ENCODE results near the gene PLCB2. TPM values are rescaled to one million over a fixed set of nuclear protein-coding genes. Genes with fewer than 3 reads are reported as not detected.

The PLCB2 gene
- total RNA-seq, 3 donors from 2014 or later (not counting 1 experiment from before 2014, with no cell fraction given) = 345 to 440 (median 432) TPM

DNA sequence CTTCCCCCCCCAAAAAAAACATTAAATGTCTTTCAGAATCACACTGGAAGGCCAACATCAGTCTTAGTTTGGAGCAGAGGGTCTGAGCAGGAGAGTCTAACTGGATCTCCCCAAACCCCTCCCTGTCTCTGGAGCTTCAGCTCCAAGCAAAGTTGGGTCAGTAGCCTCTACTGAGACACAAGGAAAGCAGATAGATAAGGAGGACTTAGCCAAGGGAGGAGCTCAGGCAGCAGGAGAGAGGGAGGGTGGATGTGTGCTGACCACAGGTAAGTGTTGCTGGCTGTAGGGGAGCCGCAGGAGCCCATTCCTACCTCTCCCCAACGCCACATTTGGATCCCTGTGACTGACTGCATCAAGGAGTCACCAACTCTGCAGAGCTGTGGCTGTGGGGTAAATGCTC is 7.0 kb downstream of the PLCB2 start:
- peaks cover 17% of the 10 kb centered on the region for H3K4me1 ChIP-seq (ENCODE audit: control insufficient read depth, insufficient read depth, low read length)
- H3K36me3 ChIP-seq (ENCODE audit: control insufficient read depth, insufficient read depth, low read length) = peaks cover 82% of the 10 kb centered on the region
- Mint-ChIP-seq H3K36me3 (peaks cover 8% of the 10 kb centered on the region), H3K4me3 (no peak overlapping the region), H3K27ac (no peak overlapping the region), H3K9me3 (no peaks in the 10 kb centered on the region), H3K4me1 (peaks cover 33 to 37% of the 10 kb centered on the region in 2 donors), H3K27me3 (ENCODE audit: low read depth in 2 of 2) (no peaks in the 10 kb centered on the region)
- no peak overlapping the region for H3K27ac ChIP-seq (ENCODE audit: low read length)
- H3K27me3 ChIP-seq (ENCODE audit: control insufficient read depth, insufficient read depth, low read length) = no peaks in the 10 kb centered on the region
- ATAC-seq = no peak
- TF ChIP-seq, protein P1, sequence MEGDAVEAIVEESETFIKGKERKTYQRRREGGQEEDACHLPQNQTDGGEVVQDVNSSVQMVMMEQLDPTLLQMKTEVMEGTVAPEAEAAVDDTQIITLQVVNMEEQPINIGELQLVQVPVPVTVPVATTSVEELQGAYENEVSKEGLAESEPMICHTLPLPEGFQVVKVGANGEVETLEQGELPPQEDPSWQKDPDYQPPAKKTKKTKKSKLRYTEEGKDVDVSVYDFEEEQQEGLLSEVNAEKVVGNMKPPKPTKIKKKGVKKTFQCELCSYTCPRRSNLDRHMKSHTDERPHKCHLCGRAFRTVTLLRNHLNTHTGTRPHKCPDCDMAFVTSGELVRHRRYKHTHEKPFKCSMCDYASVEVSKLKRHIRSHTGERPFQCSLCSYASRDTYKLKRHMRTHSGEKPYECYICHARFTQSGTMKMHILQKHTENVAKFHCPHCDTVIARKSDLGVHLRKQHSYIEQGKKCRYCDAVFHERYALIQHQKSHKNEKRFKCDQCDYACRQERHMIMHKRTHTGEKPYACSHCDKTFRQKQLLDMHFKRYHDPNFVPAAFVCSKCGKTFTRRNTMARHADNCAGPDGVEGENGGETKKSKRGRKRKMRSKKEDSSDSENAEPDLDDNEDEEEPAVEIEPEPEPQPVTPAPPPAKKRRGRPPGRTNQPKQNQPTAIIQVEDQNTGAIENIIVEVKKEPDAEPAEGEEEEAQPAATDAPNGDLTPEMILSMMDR (IDR thresholded peaks at IDR 0.05) = no peak
- intact Hi-C loops (cut with micrococcal nuclease) = no loop called here
- DNase-seq = no peak
- H3K4me3 ChIP-seq (ENCODE audit: low read length) = no peak overlapping the region
- H3K9me3 ChIP-seq (ENCODE audit: control insufficient read depth, insufficient read depth, low read length) = no peaks in the 10 kb centered on the region
- 95% methylated on average over 2 of the region's 2 CpGs for WGBS (ENCODE audit: insufficient coverage)

DNA sequence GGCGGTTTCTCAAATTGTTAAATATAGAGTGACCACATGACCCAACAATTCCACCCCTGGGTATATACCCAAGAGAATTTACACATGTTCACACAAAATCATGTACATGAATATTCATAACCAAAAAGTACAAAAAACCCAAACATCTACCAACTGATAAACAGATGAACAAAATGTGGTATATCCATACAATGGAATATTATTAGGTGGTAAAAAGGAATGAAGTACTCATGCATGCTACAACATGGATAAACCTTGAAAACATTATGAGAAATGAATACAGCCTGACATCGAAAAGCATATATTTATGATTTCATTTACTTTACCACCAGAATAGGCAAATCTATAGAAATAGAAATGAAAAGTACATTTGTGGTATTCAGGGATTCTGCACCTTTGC is 7.4 kb downstream of the PLCB2 start:
- no peak for DNase-seq
- WGBS (ENCODE audit: insufficient coverage) = 100% methylated on average over 1 of the region's 2 CpGs
- H3K4me3 Mint-ChIP-seq = no peak overlapping the region
- H3K4me1 Mint-ChIP-seq = peaks cover 29 to 39% of the 10 kb centered on the region in 2 donors
- no peaks in the 10 kb centered on the region for H3K27me3 ChIP-seq (ENCODE audit: control insufficient read depth, insufficient read depth, low read length)
- no peaks in the 10 kb centered on the region for H3K9me3 Mint-ChIP-seq
- intact Hi-C loops (cut with micrococcal nuclease) = no loop called here
- no peak overlapping the region for H3K4me3 ChIP-seq (ENCODE audit: low read length)
- peaks cover 86% of the 10 kb centered on the region for H3K36me3 ChIP-seq (ENCODE audit: control insufficient read depth, insufficient read depth, low read length)
- peaks cover 13% of the 10 kb centered on the region for H3K4me1 ChIP-seq (ENCODE audit: control insufficient read depth, insufficient read depth, low read length)
- no peak overlapping the region for H3K27ac ChIP-seq (ENCODE audit: low read length)
- TF ChIP-seq, protein P1 (IDR thresholded peaks at IDR 0.05) = no peak
- peaks cover 8% of the 10 kb centered on the region for H3K36me3 Mint-ChIP-seq
- H3K27me3 Mint-ChIP-seq (ENCODE audit: low read depth in 2 of 2) = no peaks in the 10 kb centered on the region
- H3K9me3 ChIP-seq (ENCODE audit: control insufficient read depth, insufficient read depth, low read length) = no peaks in the 10 kb centered on the region
- no peak overlapping the region for H3K27ac Mint-ChIP-seq
- no peak for ATAC-seq

DNA sequence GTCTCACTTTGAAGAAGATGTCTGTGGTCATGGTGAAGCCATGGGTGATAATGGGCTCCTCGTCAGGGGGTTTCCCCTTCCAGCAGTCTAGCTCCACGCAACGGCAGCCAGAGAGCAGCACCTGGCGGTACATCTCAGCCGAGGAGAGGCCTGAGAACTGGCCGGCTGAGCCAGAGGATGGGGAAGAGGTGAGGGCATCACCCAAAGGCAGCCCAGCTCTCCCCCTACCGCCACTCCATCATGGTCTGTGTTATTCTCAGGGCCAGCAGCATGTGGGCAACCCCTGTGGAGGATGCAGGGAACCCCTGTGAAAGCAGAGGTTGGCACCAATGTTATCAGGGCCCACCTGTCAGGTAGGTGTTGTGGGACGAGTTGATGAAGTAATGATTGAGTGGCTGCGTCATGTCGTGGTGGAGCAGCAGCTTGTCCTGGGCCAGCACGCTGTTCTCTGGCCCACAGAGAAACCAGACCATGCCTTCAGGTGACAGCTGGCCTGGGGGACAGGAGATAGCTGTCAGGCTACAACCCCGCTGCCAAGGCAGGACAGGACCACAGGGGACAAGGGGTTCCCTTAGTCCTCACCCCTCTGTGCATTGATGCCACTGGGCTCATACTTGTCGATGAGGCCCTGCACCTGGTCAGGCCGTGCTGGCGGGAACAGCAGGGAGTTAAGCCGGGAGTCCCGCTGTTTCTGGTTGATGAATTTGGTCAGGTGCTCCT is 9.4 kb downstream of the PLCB2 start:
- Mint-ChIP-seq H3K27me3 (ENCODE audit: low read depth in 2 of 2) (no peaks in the 10 kb centered on the region), H3K36me3 (peaks cover 8% of the 10 kb centered on the region), H3K27ac (no peak overlapping the region), H3K4me3 (no peak overlapping the region), H3K4me1 (peaks cover 9 to 20% of the 10 kb centered on the region in 2 donors), H3K9me3 (no peaks in the 10 kb centered on the region)
- TF ChIP-seq, protein P1 (IDR thresholded peaks at IDR 0.05) = no peak
- Histone ChIP-seq H3K9me3 (ENCODE audit: control insufficient read depth, insufficient read depth, low read length) (no peaks in the 10 kb centered on the region), H3K4me3 (ENCODE audit: low read length) (no peak overlapping the region), H3K27ac (ENCODE audit: low read length) (no peak overlapping the region), H3K4me1 (ENCODE audit: control insufficient read depth, insufficient read depth, low read length) (peaks cover 3% of the 10 kb centered on the region), H3K27me3 (ENCODE audit: control insufficient read depth, insufficient read depth, low read length) (no peaks in the 10 kb centered on the region), H3K36me3 (ENCODE audit: control insufficient read depth, insufficient read depth, low read length) (peaks cover 93% of the 10 kb centered on the region)
- 89% methylated on average over 17 of the region's 17 CpGs for WGBS (ENCODE audit: insufficient coverage)
- no peak for DNase-seq
- ATAC-seq = no peak
- intact Hi-C loops (cut with micrococcal nuclease) = no loop called here

DNA sequence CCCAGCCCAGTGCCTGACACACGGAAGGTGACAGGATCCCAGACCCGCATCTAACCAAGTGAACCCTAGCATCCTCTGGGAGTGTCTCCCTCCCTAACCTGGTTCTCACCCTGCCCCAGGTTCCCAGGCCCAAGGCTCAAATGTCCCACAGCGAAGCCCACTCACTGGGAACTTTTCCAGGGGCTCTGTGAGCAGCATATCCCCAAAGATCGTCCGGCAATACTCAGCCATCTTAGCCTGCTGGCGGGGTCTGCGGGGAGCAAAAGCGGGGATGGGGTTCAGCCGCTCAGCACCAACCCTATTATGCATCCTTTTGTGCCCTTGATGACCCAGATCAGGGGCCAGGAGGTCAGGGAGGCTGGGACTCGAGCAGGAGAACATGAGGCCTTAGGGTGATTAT is 10.4 kb downstream of the PLCB2 start:
- ATAC-seq = no peak
- Histone ChIP-seq H3K4me1 (ENCODE audit: control insufficient read depth, insufficient read depth, low read length) (no peaks in the 10 kb centered on the region), H3K27ac (ENCODE audit: low read length) (no peak overlapping the region), H3K27me3 (ENCODE audit: control insufficient read depth, insufficient read depth, low read length) (no peaks in the 10 kb centered on the region), H3K36me3 (ENCODE audit: control insufficient read depth, insufficient read depth, low read length) (peaks cover 93% of the 10 kb centered on the region), H3K9me3 (ENCODE audit: control insufficient read depth, insufficient read depth, low read length) (no peaks in the 10 kb centered on the region), H3K4me3 (ENCODE audit: low read length) (no peak overlapping the region)
- intact Hi-C loops (cut with micrococcal nuclease) = no loop called here
- DNase-seq = no peak
- Mint-ChIP-seq H3K9me3 (no peaks in the 10 kb centered on the region), H3K27me3 (ENCODE audit: low read depth in 2 of 2) (no peaks in the 10 kb centered on the region), H3K4me1 (peaks cover 7 to 19% of the 10 kb centered on the region in 2 donors), H3K4me3 (no peak overlapping the region), H3K36me3 (peaks cover 8% of the 10 kb centered on the region), H3K27ac (no peak overlapping the region)
- TF ChIP-seq, protein P1 (IDR thresholded peaks at IDR 0.05) = no peak
- 98% methylated on average over 10 of the region's 10 CpGs for WGBS (ENCODE audit: insufficient coverage)
